ENCODE results near the gene DZIP1. TPM values are rescaled to one million over a fixed set of nuclear protein-coding genes. Genes with fewer than 3 reads are reported as not detected.

Gene DZIP1
- total RNA-seq, 1 donor from 2014 or later = 18.1 TPM

DNA sequence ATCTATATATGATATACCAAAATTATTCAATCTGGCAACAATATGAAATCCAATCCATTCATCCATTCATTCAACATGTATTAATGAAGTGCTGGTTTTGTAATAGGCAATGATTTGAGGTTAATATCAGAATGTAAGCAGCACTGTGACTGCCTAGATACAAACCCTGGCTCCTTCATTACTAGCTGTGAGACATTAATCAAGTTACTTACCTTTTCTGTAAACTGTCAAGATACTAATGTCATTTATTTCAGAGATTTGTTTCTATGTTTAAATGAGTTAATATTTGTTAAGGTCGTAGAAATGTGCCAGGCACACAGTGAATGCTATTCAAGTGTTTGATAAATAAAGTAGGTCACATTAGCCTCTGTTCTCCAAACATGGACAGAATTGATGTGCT lies 51.0 kb downstream of the DZIP1 start:
- Mint-ChIP-seq H3K4me3 (ENCODE audit: unreplicated experiment) (no peak overlapping the region), H3K4me1 (ENCODE audit: low read depth, unreplicated experiment) (no peaks in the 10 kb centered on the region), H3K36me3 (ENCODE audit: unreplicated experiment) (no peaks in the 10 kb centered on the region), H3K9me3 (ENCODE audit: unreplicated experiment) (no peaks in the 10 kb centered on the region), H3K27ac (ENCODE audit: unreplicated experiment) (no peak overlapping the region), H3K27me3 (ENCODE audit: unreplicated experiment) (no peaks in the 10 kb centered on the region)
- no peak for DNase-seq
- TF ChIP-seq, protein P1, sequence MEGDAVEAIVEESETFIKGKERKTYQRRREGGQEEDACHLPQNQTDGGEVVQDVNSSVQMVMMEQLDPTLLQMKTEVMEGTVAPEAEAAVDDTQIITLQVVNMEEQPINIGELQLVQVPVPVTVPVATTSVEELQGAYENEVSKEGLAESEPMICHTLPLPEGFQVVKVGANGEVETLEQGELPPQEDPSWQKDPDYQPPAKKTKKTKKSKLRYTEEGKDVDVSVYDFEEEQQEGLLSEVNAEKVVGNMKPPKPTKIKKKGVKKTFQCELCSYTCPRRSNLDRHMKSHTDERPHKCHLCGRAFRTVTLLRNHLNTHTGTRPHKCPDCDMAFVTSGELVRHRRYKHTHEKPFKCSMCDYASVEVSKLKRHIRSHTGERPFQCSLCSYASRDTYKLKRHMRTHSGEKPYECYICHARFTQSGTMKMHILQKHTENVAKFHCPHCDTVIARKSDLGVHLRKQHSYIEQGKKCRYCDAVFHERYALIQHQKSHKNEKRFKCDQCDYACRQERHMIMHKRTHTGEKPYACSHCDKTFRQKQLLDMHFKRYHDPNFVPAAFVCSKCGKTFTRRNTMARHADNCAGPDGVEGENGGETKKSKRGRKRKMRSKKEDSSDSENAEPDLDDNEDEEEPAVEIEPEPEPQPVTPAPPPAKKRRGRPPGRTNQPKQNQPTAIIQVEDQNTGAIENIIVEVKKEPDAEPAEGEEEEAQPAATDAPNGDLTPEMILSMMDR (IDR thresholded peaks at IDR 0.05; ENCODE audit: partially characterized antibody, unreplicated experiment) = no peak

DNA sequence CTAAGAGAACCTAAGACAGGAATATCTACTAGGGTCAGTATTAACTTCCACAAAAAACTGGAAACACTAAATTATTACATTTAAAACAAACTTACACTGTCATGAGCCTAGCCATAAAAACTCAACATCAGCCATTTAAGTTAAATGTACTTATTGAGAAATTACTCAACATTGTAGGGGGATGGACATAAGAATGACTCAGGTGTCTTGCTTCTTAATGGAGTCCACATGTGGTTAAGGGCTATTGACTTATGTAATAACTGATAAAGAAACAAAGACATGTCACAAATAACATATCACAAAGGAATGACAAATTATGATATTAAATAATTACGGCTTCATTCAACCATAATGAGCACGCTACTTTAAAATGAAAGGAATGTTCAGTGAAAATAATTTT lies 55.8 kb downstream of the DZIP1 start:
- Mint-ChIP-seq H3K27ac (ENCODE audit: unreplicated experiment) (no peak overlapping the region), H3K36me3 (ENCODE audit: unreplicated experiment) (no peaks in the 10 kb centered on the region), H3K4me1 (ENCODE audit: low read depth, unreplicated experiment) (no peaks in the 10 kb centered on the region), H3K4me3 (ENCODE audit: unreplicated experiment) (no peak overlapping the region), H3K27me3 (ENCODE audit: unreplicated experiment) (no peaks in the 10 kb centered on the region), H3K9me3 (ENCODE audit: unreplicated experiment) (no peaks in the 10 kb centered on the region)
- no peak for DNase-seq
- TF ChIP-seq, protein P1 (IDR thresholded peaks at IDR 0.05; ENCODE audit: partially characterized antibody, unreplicated experiment) = no peak

DNA sequence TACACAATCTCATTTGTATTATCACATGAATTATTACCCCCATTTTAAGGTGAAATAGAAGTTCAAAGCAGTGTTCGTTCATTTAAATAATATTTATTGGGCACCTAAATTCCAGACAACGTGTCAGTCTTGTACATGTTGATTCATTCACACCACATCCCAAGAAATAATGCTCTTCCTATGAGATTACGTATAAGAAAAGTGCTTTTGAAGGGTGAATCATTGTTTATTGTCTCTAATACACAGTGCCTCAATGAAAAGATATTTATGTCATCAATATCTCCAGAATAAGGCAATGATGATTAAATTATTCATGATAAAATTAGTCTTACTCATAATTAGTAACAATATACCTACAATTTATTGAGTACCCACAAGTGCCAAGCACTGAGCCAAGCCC lies 56.4 kb downstream of the DZIP1 start:
- Mint-ChIP-seq H3K27ac (ENCODE audit: unreplicated experiment) (no peak overlapping the region), H3K36me3 (ENCODE audit: unreplicated experiment) (no peaks in the 10 kb centered on the region)

DNA sequence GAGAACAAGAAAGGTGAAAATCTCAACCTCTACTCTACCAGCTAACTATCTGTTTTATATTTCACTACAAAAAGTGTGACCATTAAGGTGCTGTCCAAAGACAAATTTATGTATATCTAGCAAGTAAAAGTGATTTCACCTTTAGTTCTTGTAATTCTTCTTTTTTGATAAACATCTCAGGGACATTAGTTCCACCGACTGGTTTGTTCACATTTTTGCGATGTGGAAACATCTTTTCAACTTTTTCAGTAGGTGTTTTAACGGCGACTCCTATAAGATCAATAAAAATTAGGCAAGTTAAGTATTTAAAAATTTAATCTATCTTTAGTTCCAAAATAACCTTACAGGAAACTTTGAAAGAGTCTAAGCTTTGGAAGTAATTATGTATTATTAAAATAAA lies 58.6 kb downstream of the DZIP1 start:
- H3K27ac Mint-ChIP-seq (ENCODE audit: unreplicated experiment) = no peak overlapping the region
- H3K4me3 Mint-ChIP-seq (ENCODE audit: unreplicated experiment) = no peak overlapping the region
- H3K36me3 Mint-ChIP-seq (ENCODE audit: unreplicated experiment) = no peaks in the 10 kb centered on the region
- TF ChIP-seq, protein P1 (IDR thresholded peaks at IDR 0.05; ENCODE audit: partially characterized antibody, unreplicated experiment) = no peak
- no peaks in the 10 kb centered on the region for H3K27me3 Mint-ChIP-seq (ENCODE audit: unreplicated experiment)
- H3K9me3 Mint-ChIP-seq (ENCODE audit: unreplicated experiment) = no peaks in the 10 kb centered on the region
- DNase-seq = no peak
- no peaks in the 10 kb centered on the region for H3K4me1 Mint-ChIP-seq (ENCODE audit: low read depth, unreplicated experiment)

More for the DNA sequence above, 56.4 kb downstream of the DZIP1 start:
- TF ChIP-seq, protein P1 (IDR thresholded peaks at IDR 0.05; ENCODE audit: partially characterized antibody, unreplicated experiment) = no peak
- no peaks in the 10 kb centered on the region for H3K9me3 Mint-ChIP-seq (ENCODE audit: unreplicated experiment)
- H3K4me3 Mint-ChIP-seq (ENCODE audit: unreplicated experiment) = no peak overlapping the region
- DNase-seq = no peak
- no peaks in the 10 kb centered on the region for H3K27me3 Mint-ChIP-seq (ENCODE audit: unreplicated experiment)
- no peaks in the 10 kb centered on the region for H3K4me1 Mint-ChIP-seq (ENCODE audit: low read depth, unreplicated experiment)

DNA sequence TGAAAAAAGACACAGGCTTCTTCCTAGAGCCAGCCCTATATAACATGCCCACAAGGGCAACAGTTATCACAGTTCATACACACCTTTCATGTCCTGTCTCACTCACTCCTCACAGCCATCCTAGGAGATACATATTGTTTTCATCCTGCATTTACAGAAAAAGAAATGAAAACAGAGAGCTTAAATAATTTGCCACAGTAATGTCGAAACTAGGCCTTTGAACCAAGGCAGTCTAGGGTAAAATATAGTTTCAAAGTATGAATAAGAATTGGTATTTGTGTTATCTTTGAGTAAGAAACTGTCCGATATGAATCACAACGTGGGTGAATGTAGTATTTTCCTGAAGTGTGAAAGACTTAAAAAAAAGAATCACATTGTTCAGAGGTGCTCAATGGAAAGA lies 65.2 kb downstream of the DZIP1 start:
- Mint-ChIP-seq H3K36me3 (ENCODE audit: unreplicated experiment) (no peaks in the 10 kb centered on the region), H3K27ac (ENCODE audit: unreplicated experiment) (no peak overlapping the region), H3K4me3 (ENCODE audit: unreplicated experiment) (no peak overlapping the region), H3K4me1 (ENCODE audit: low read depth, unreplicated experiment) (peaks cover 6% of the 10 kb centered on the region), H3K9me3 (ENCODE audit: unreplicated experiment) (peaks cover 1% of the 10 kb centered on the region), H3K27me3 (ENCODE audit: unreplicated experiment) (no peaks in the 10 kb centered on the region)
- TF ChIP-seq, protein P1 (IDR thresholded peaks at IDR 0.05; ENCODE audit: partially characterized antibody, unreplicated experiment) = no peak
- DNase-seq = no peak

Measured in glutamatergic neuron (in vitro differentiated cells).